IMR-90 (cell line): ENCODE results near the gene LINS1. TPM values are rescaled to one million over a fixed set of nuclear protein-coding genes. Genes with fewer than 3 reads are reported as not detected.

Experiments used
- ATAC-seq: fragments of 200-7000 bp; cut with Tn5 transposase; 2 replicates; pipeline ENCODE4 v1.9.1; 2020; ENCODE audit warnings: low read depth, mild to moderate bottlenecking, moderate library complexity
- BruUV-seq: library from RNA; stranded (reverse); fragments of 400-500 nt; replicated peaks from 2 replicates; lab custom pipeline; 2021; lab: Mats Ljungman, UMichigan
- CTCF ChIA-PET: fragments of 300-600 bp; formaldehyde crosslinking; extraction: SDS; loops from one replicate; lab custom pipeline; 2021; ENCODE audit warnings: antibody characterized with exemption; lab: Yijun Ruan, JAX
- POLR2A ChIA-PET: fragments of 300-600 bp; sonication (Branson Sonifier 250); formaldehyde crosslinking; loops from one replicate; lab custom pipeline; 2022; ENCODE audit warnings: antibody characterized with exemption; ENCODE audit not compliant: unreplicated experiment; lab: Charles Lee
- DNase-seq: peaks from one replicate; pipeline ENCODE4 v3.0.0; 2013
- H2AFZ ChIP-seq: replicated peaks from 2 replicates; pipeline ENCODE3; 2013; ENCODE audit warnings: low read length, mild to moderate bottlenecking; ENCODE audit not compliant: poor library complexity
- H2AK5ac ChIP-seq: 2 replicates; pipeline ENCODE4 v1.6.1; 2013; ENCODE audit warnings: low read depth, low read length, inconsistent platforms
- H2AK9ac ChIP-seq: replicated peaks from 2 replicates; pipeline ENCODE3; 2013; ENCODE audit warnings: mild to moderate bottlenecking, low read depth, low read length, moderate library complexity; ENCODE audit not compliant: poor library complexity
- H2BK120ac ChIP-seq: 2 replicates; pipeline ENCODE4 v1.6.1; 2013; ENCODE audit warnings: low read depth, low read length, inconsistent platforms
- H2BK15ac ChIP-seq: 3 replicates; pipeline ENCODE4 v1.6.1; 2013; ENCODE audit warnings: low read depth, low read length, inconsistent platforms
- H2BK20ac ChIP-seq: 2 replicates; pipeline ENCODE4 v1.6.1; 2013; ENCODE audit warnings: low read depth, mild to moderate bottlenecking, inconsistent platforms, low read length, moderate library complexity
- H2BK5ac ChIP-seq: 2 replicates; pipeline ENCODE4 v1.6.1; 2013; ENCODE audit warnings: mild to moderate bottlenecking, low read depth, low read length, inconsistent platforms; ENCODE audit not compliant: poor library complexity, severe bottlenecking
- H3K14ac ChIP-seq: replicated peaks from 2 replicates; pipeline ENCODE4 v1.6.1; 2013; ENCODE audit warnings: low read depth, low read length, inconsistent platforms
- H3K18ac ChIP-seq: 2 replicates; pipeline ENCODE4 v1.6.1; 2013; ENCODE audit warnings: low read depth, low read length, control low read depth
- H3K23ac ChIP-seq: 2 replicates; pipeline ENCODE4 v1.6.1; 2013; ENCODE audit warnings: low read depth, low read length, inconsistent platforms
- H3K27ac ChIP-seq: 2 replicates; pipeline ENCODE4 v1.5.1; 2013; ENCODE audit warnings: mild to moderate bottlenecking, control low read depth, low read length; ENCODE audit not compliant: insufficient read depth
- H3K27me3 ChIP-seq: 2 replicates; pipeline ENCODE4 v1.6.1; 2013; ENCODE audit warnings: low read length; ENCODE audit not compliant: control insufficient read depth, insufficient read depth
- H3K36me3 ChIP-seq: 2 replicates; pipeline ENCODE4 v1.6.1; 2013; ENCODE audit warnings: low read length, mixed read lengths; ENCODE audit not compliant: control insufficient read depth, insufficient read depth
- H3K4ac ChIP-seq: 2 replicates; pipeline ENCODE4 v1.6.1; 2013; ENCODE audit warnings: low read depth, low read length, inconsistent platforms
- H3K4me1 ChIP-seq: 2 replicates; pipeline ENCODE4 v1.6.1; 2013; ENCODE audit warnings: low read length, mixed read lengths; ENCODE audit not compliant: control insufficient read depth, insufficient read depth
- H3K4me2 ChIP-seq: 2 replicates; pipeline ENCODE4 v1.6.1; 2013; ENCODE audit warnings: low read depth, mild to moderate bottlenecking, control low read depth, low read length, moderate library complexity
- H3K4me3 ChIP-seq: 2 replicates; pipeline ENCODE4 v1.5.1; 2013; ENCODE audit warnings: low read depth, mild to moderate bottlenecking, control low read depth, low read length, moderate library complexity; ENCODE audit not compliant: insufficient read depth
- H3K56ac ChIP-seq: 2 replicates; pipeline ENCODE4 v1.6.1; 2013; ENCODE audit warnings: low read length, inconsistent platforms; ENCODE audit not compliant: insufficient read depth; ENCODE audit errors: extremely low read depth
- H3K79me1 ChIP-seq, 2 experiments: 2 replicates each; pipeline ENCODE4 v1.6.1; 2013; ENCODE audit warnings: low read length in 2 of 2, inconsistent platforms in 1 of 2, low read depth in 1 of 2
- H3K9ac ChIP-seq: 2 replicates; pipeline ENCODE4 v1.6.1; 2013; ENCODE audit warnings: low read depth, low read length, control low read depth
- H3K9me1 ChIP-seq: 2 replicates; pipeline ENCODE4 v1.6.1; 2013; ENCODE audit warnings: low read length, inconsistent platforms; ENCODE audit not compliant: insufficient read depth
- H3K9me3 ChIP-seq: 2 replicates; pipeline ENCODE4 v1.6.1; 2013; ENCODE audit warnings: low read length; ENCODE audit not compliant: control insufficient read depth, insufficient read depth
- H4K20me1 ChIP-seq: 2 replicates; pipeline ENCODE4 v1.6.1; 2013; ENCODE audit warnings: low read length, inconsistent platforms; ENCODE audit not compliant: insufficient read depth
- H4K5ac ChIP-seq: 2 replicates; pipeline ENCODE4 v1.6.1; 2013; ENCODE audit warnings: mild to moderate bottlenecking, low read depth, low read length, control low read depth
- H4K8ac ChIP-seq, 2 experiments: 2 replicates each; pipeline ENCODE4 v1.6.1; 2013; ENCODE audit warnings: low read depth in 2 of 2, low read length in 2 of 2, control low read depth in 1 of 2, inconsistent platforms in 1 of 2
- H4K91ac ChIP-seq: 2 replicates; pipeline ENCODE4 v1.6.1; 2013; ENCODE audit warnings: low read depth, low read length, inconsistent platforms; ENCODE audit not compliant: insufficient read depth
- NFE2L2 ChIP-seq: fragments of 150-350 bp; IDR thresholded peaks from 2 replicates; pipeline ENCODE4 v1.6.1; 2016; ENCODE audit warnings: low read depth, mild to moderate bottlenecking, low read length
- POLR2A ChIP-seq: IDR thresholded peaks from 2 replicates; pipeline ENCODE4 v1.6.1; 2012; ENCODE audit warnings: mild to moderate bottlenecking, low read depth, low read length
- RFX5 ChIP-seq: IDR thresholded peaks from 2 replicates; pipeline ENCODE4 v1.8.0; 2012; ENCODE audit warnings: low read depth, mild to moderate bottlenecking, low read length, moderate library complexity
- SMC3 ChIP-seq: fragments of 150-350 bp; IDR thresholded peaks from 2 replicates; pipeline ENCODE4 v1.6.1; 2016; ENCODE audit warnings: low read depth, mild to moderate bottlenecking, antibody characterized with exemption, low read length, moderate library complexity
- WGBS, 2 experiments: methylation state at CpG; one replicate each; pipeline versions ENCODE4 v1.1.5 to v1.1.7; 2013; ENCODE audit warnings: missing lambda C conversion rate in 2 of 2; ENCODE audit not compliant: insufficient read length in 1 of 2; ENCODE audit errors: extremely low coverage in 2 of 2; 5-methylcytosine and 5-hydroxymethylcytosine counted together
- dilution Hi-C: fragments of 300-500 bp; cut with HindIII; formaldehyde crosslinking; loops from one replicate; pipeline ENCODE4 v1.14.3; 2018; ENCODE audit warnings: low sequenced_read_pairs; ENCODE audit not compliant: unreplicated experiment
- in situ Hi-C: fragments of 300-500 bp; cut with MboI; formaldehyde crosslinking; loops from 3 replicates; pipeline ENCODE4 v1.14.3; 2019; ENCODE audit warnings: low sequenced_read_pairs, inconsistent platforms, mixed read lengths
- intact Hi-C: fragments of 100-400 bp; cut with micrococcal nuclease; formaldehyde crosslinking; loops from 2 replicates; pipeline ENCODE4 v1.10.0; 2022
- polyA plus RNA-seq, 3 experiments: library from polyadenylated mRNA; depleted of rRNA; stranded (reverse); fragments of >200 nt; gene quantifications; 2 replicates each; pipeline ENCODE4 v1.2.3, GENCODE V29; 2012; ENCODE audit warnings: low replicate concordance in 1 of 3
- total RNA-seq: library from RNA; depleted of rRNA; stranded (reverse); fragments of >200 nt; gene quantifications from 2 replicates; pipeline ENCODE4 v1.2.3, GENCODE V29; 2012
- TF ChIP-seq, protein P1 (sequence below): conservative IDR thresholded peaks from 2 replicates; pipeline ENCODE4 v1.5.1; 2012; ENCODE audit warnings: mild to moderate bottlenecking, low read depth, low read length, improper control_type of control experiment

The LINS1 gene
- total and polyA plus RNA-seq, 2 of the 4 experiments (the other 2 are of a cell fraction): 6.9 to 10.6 TPM

DNA sequence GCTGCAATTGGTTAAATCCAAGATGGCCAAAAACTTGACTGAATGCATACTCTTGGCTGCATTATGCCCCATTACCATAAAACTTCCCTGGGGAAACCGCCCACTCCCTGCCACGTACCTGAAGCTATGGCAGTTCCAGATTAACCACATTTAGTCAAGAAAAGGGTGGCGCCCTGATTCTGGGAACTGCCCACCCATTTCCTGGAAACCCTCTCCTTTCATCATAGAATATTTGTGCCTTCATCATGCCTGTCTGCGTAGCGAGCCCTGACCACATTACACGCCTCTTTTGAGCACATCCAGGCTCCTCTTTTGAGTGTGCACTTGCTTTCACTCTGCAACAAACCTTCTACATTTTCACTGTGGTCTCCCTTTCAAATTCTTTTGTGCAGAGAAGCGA lies 5.2 kb downstream of the LINS1 start:
- no peaks in the 10 kb centered on the region for H3K9me3 ChIP-seq
- no peak overlapping the region for H2AK9ac ChIP-seq
- peaks cover 35% of the 10 kb centered on the region; the same call in 1 of the 2 replicates for H4K20me1 ChIP-seq
- ChIA-PET POLR2A (no interaction called here), CTCF (no interaction called here)
- no peak overlapping the region for H3K4me2 ChIP-seq
- H3K9ac ChIP-seq: no peak overlapping the region
- H4K5ac ChIP-seq: no peak overlapping the region
- intact Hi-C loops: no loop called here
- H2BK5ac ChIP-seq: no peak overlapping the region
- H3K27ac ChIP-seq: no peak overlapping the region
- 100% methylated on average over 6 of the region's 7 CpGs; no CpG with 5 or more reads in 1 of the 2 experiments for WGBS, 2 experiments
- no peak overlapping the region for H3K14ac ChIP-seq
- H2AFZ ChIP-seq: no peak overlapping the region
- H2BK15ac ChIP-seq: no peak overlapping the region
- H2BK20ac ChIP-seq: no peak overlapping the region
- no TSS peak for BruUV-seq
- no peak overlapping the region for H2BK120ac ChIP-seq
- H3K36me3 ChIP-seq: no peaks in the 10 kb centered on the region
- TF ChIP-seq NFE2L2 (no peak), RFX5 (no peak), POLR2A (no peak), SMC3 (no peak)
- TF ChIP-seq, protein P1, sequence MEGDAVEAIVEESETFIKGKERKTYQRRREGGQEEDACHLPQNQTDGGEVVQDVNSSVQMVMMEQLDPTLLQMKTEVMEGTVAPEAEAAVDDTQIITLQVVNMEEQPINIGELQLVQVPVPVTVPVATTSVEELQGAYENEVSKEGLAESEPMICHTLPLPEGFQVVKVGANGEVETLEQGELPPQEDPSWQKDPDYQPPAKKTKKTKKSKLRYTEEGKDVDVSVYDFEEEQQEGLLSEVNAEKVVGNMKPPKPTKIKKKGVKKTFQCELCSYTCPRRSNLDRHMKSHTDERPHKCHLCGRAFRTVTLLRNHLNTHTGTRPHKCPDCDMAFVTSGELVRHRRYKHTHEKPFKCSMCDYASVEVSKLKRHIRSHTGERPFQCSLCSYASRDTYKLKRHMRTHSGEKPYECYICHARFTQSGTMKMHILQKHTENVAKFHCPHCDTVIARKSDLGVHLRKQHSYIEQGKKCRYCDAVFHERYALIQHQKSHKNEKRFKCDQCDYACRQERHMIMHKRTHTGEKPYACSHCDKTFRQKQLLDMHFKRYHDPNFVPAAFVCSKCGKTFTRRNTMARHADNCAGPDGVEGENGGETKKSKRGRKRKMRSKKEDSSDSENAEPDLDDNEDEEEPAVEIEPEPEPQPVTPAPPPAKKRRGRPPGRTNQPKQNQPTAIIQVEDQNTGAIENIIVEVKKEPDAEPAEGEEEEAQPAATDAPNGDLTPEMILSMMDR: no peak
- no peak overlapping the region for H3K4ac ChIP-seq
- no peak overlapping the region for H2AK5ac ChIP-seq
- no peak overlapping the region for H3K18ac ChIP-seq
- no peak overlapping the region for H3K23ac ChIP-seq
- dilution Hi-C loops: no loop called here
- no peak overlapping the region for H4K91ac ChIP-seq
- in situ Hi-C loops: loop anchor here (25.0 kb wide), 1 partner anchor 1334 kb away; the partner anchor contains the start of gene LRRC28
- H3K79me1 ChIP-seq: peaks cover 20 to 60% of the 10 kb centered on the region in 2 experiments
- no peak overlapping the region for H3K56ac ChIP-seq
- H4K8ac ChIP-seq: no peak overlapping the region
- peaks cover 2% of the 10 kb centered on the region; the same call in 1 of the 2 replicates for H3K4me1 ChIP-seq
- H3K27me3 ChIP-seq: no peaks in the 10 kb centered on the region
- H3K4me3 ChIP-seq: no peak overlapping the region
- ATAC-seq (no peak), DNase-seq (no peak)
- H3K9me1 ChIP-seq: peaks cover 3% of the 10 kb centered on the region; the same call in 1 of the 2 replicates
